Lung (tissue), 12 donors: ENCODE measurements around the gene PHAF1. TPM values are rescaled to one million over a fixed set of nuclear protein-coding genes. Genes with fewer than 3 reads are reported as not detected.
A peak's percentile ranks its signal among the peaks of the same experiment; 100 is the strongest.

Source experiments
- ATAC-seq: fragments of 200-7000 bp; cut with Tn5 transposase; one replicate; pipeline ENCODE4 v1.9.1; 2020; ENCODE audit warnings: moderate number of reproducible peaks; ENCODE audit not compliant: insufficient read depth, low FRiP score
- DNase-seq, 3 donors: peaks; one replicate each; pipeline ENCODE4 v3.0.0-alpha.2; 2013 to 2017
- H3K27ac ChIP-seq, 2 donors: one replicate each; pipeline ENCODE4 v1.5.1; 2013; ENCODE audit warnings: mild to moderate bottlenecking in 2 of 2, moderate library complexity in 2 of 2, control low read depth in 1 of 2, inconsistent platforms in 1 of 2, low read depth in 1 of 2, low read length in 1 of 2
- H3K27me3 ChIP-seq, 3 donors: one replicate each; pipeline ENCODE4 v1.5.1; 2013; ENCODE audit warnings: low read length in 2 of 3; ENCODE audit not compliant: control insufficient read depth in 3 of 3, insufficient read depth in 3 of 3
- H3K36me3 ChIP-seq, 4 donors: one replicate each; pipeline ENCODE4 v1.5.1; 2013; ENCODE audit warnings: low read length in 4 of 4, mild to moderate bottlenecking in 1 of 4, moderate library complexity in 1 of 4; ENCODE audit not compliant: control insufficient read depth in 4 of 4, insufficient read depth in 4 of 4
- H3K4me1 ChIP-seq, 5 donors: one replicate each; pipeline ENCODE4 v1.5.1; 2013; ENCODE audit warnings: low read length in 5 of 5, mild to moderate bottlenecking in 2 of 5, moderate library complexity in 1 of 5; ENCODE audit not compliant: control insufficient read depth in 5 of 5, insufficient read depth in 5 of 5
- H3K4me3 ChIP-seq: one replicate; pipeline ENCODE4 v1.5.1; 2013; ENCODE audit warnings: mild to moderate bottlenecking, control low read depth, moderate library complexity
- H3K9ac ChIP-seq, 2 donors: one replicate each; pipeline ENCODE4 v1.5.1; 2013; ENCODE audit warnings: low read length in 2 of 2, control low read depth in 1 of 2; ENCODE audit not compliant: insufficient read depth in 1 of 2
- H3K9me3 ChIP-seq, 4 donors: one replicate each; pipeline ENCODE4 v1.5.1; 2013; ENCODE audit warnings: low read length in 3 of 4, mild to moderate bottlenecking in 1 of 4, moderate library complexity in 1 of 4; ENCODE audit not compliant: control insufficient read depth in 4 of 4, insufficient read depth in 3 of 4
- WGBS, 2 donors: extraction: QIAGEN DNeasy Blood & Tissue Kit; methylation state at CpG; one replicate each; pipeline ENCODE4 v1.1.7; 2013; 5-methylcytosine and 5-hydroxymethylcytosine counted together
- polyA plus RNA-seq, 2 donors: library from polyadenylated mRNA; stranded (reverse); fragments of 200-250 nt; gene quantifications; one replicate each; pipeline ENCODE4 v1.2.1, GENCODE V29; 2013
- total RNA-seq, 2 donors: library from RNA; depleted of rRNA in 1 of 2; stranded (reverse); fragments of >200 nt in 1 of 2; gene quantifications; one replicate each; pipeline ENCODE4 v1.2.1, GENCODE V29; 2014 to 2021
- TF ChIP-seq, protein P1 (sequence below): IDR thresholded peaks from 2 replicates; pipeline ENCODE4 v1.5.1; 2012; ENCODE audit warnings: mild to moderate bottlenecking; ENCODE audit errors: control extremely low read depth, extremely low read depth
- donor health status: control.
- donor health status: control.
- donor health status: Bipolar disorder and iron deficiency.
- donor health status: healthy.
- donor health status: DM: yes; HTN: yes; CAD: no.

The PHAF1 gene
- total and polyA plus RNA-seq, 4 donors, result 9.1 to 36.1 (median 13.3) TPM

DNA sequence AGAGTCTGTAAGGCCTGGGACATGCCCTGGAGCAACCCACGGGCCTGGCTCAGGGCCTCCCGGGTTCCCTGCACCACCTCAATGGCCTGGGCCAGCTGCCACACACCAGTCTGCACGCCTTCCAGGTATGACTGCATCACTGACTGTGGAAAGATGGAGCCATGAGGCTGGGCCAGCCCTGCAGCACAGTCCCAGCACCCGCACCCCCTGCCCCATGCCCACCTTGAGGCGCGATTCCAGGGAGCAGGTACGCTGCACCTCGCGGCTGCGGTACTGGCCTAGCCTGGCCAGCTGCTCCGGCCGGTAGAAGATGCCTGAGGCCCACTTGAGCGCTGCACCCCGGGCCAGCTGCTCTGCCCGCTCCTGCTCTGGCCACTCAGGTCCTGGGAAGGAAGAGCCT lies 79.1 kb downstream of the PHAF1 start:
- Histone ChIP-seq H3K9ac (no peak overlapping the region), H3K9me3 (no peaks in the 10 kb centered on the region), H3K4me3 (no peak overlapping the region), H3K4me1 (peaks cover 8 to 41% (median 18%) of the 10 kb centered on the region in 5 donors), H3K27me3 (no peaks in the 10 kb centered on the region), H3K36me3 (peaks cover 0 to 1% (median 0%) of the 10 kb centered on the region in 4 donors), H3K27ac (no peak overlapping the region)
- DNase-seq (no peak), ATAC-seq (no peak)
- TF ChIP-seq, protein P1, sequence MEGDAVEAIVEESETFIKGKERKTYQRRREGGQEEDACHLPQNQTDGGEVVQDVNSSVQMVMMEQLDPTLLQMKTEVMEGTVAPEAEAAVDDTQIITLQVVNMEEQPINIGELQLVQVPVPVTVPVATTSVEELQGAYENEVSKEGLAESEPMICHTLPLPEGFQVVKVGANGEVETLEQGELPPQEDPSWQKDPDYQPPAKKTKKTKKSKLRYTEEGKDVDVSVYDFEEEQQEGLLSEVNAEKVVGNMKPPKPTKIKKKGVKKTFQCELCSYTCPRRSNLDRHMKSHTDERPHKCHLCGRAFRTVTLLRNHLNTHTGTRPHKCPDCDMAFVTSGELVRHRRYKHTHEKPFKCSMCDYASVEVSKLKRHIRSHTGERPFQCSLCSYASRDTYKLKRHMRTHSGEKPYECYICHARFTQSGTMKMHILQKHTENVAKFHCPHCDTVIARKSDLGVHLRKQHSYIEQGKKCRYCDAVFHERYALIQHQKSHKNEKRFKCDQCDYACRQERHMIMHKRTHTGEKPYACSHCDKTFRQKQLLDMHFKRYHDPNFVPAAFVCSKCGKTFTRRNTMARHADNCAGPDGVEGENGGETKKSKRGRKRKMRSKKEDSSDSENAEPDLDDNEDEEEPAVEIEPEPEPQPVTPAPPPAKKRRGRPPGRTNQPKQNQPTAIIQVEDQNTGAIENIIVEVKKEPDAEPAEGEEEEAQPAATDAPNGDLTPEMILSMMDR, result no peak
- 92 to 98% methylated on average over 15 of the region's 15 CpGs for WGBS, 2 donors

DNA sequence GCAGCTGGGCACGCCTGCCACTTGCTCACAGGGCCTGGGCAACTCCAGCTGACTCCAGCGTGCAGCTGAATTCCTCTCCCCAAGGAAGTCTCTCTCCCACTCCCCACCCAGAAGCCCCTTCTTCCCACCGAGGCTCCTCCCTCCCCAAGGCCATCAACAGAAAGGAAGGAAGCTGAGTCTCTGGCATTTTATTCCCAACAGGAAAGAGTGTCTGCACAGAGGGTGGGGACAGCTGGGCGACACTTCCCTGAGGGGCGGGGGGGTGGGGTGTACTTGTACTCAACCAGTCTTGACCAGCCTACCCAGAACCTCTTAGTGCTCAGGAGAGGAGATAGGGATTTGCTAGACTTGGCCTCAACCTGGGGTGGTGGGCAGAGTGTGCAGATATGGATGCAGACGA lies 80.3 kb downstream of the PHAF1 start, which contains the start of gene EXOC3L1:
EXOC3L1 (minus strand) TSS at position 96 of the 400 bp plus-strand sequence. CDS start 460 bp downstream, outside the sequence.
- DNase-seq (peak in 1 of 3 donors; percentile 22), ATAC-seq (no peak)
- Histone ChIP-seq H3K4me1 (peaks cover 8 to 33% (median 18%) of the 10 kb centered on the region in 5 donors), H3K4me3 (peak within 1 kb of the TSS; percentile 45), H3K36me3 (peaks cover 6 to 11% (median 10%) of the 10 kb centered on the region in 4 donors), H3K9ac (no peak within 1 kb of the TSS), H3K9me3 (no peaks in the 10 kb centered on the region), H3K27ac (peak within 1 kb of the TSS in 1 of 2 donors; percentile 56), H3K27me3 (no peaks in the 10 kb centered on the region)
- TF ChIP-seq, protein P1, result no peak
- WGBS, 2 donors, result 33 to 42% methylated on average over 6 of the region's 6 CpGs

GRCh38 chr16:67190448-67191399 lies 81.0 kb downstream of the PHAF1 start:
- Histone ChIP-seq H3K36me3 (peaks cover 11 to 18% (median 13%) of the 10 kb centered on the region in 4 donors), H3K27me3 (no peaks in the 10 kb centered on the region), H3K27ac (peak overlapping the region in 1 of 2 donors; percentile 56), H3K4me3 (no peak overlapping the region), H3K9me3 (no peaks in the 10 kb centered on the region), H3K9ac (no peak overlapping the region), H3K4me1 (peaks cover 8 to 26% (median 12%) of the 10 kb centered on the region in 5 donors)
- no peak for ATAC-seq
- no peak for DNase-seq
- WGBS, 2 donors, result 77% methylated on average over 13 of the region's 13 CpGs
- TF ChIP-seq, protein P1, result no peak
